BJ (cell line): ENCODE measurements around the gene ATP11A. TPM values are rescaled to one million over a fixed set of nuclear protein-coding genes. Genes with fewer than 3 reads are reported as not detected.

ENCODE experiments used
- CTCF ChIA-PET: fragments of 350-600 bp; formaldehyde crosslinking; extraction: SDS; loops from one replicate; lab custom pipeline; 2021; ENCODE audit warnings: antibody characterized with exemption, inconsistent platforms; lab: Yijun Ruan, JAX
- POLR2A ChIA-PET: fragments of 300-600 bp; sonication (Branson Sonifier 250); formaldehyde crosslinking; extraction: SDS; loops from one replicate; lab custom pipeline; 2021; ENCODE audit warnings: antibody characterized with exemption; lab: Charles Lee
- DNase-seq: peaks from one replicate; pipeline ENCODE4 v3.0.0-alpha.2; 2011; ENCODE audit warnings: low read depth
- H3K27me3 ChIP-seq: 2 replicates; pipeline ENCODE4 v1.6.0; 2011; ENCODE audit warnings: low read length; ENCODE audit not compliant: control insufficient read depth, insufficient read depth
- H3K36me3 ChIP-seq: 2 replicates; pipeline ENCODE4 v1.5.1; 2011; ENCODE audit warnings: low read length; ENCODE audit not compliant: control insufficient read depth, insufficient read depth
- H3K4me3 ChIP-seq: 2 replicates; pipeline ENCODE4 v1.5.1; 2011; ENCODE audit warnings: low read depth, mild to moderate bottlenecking, control low read depth, low read length
- CTCF ChIP-seq: IDR thresholded peaks from 2 replicates; pipeline ENCODE4 v1.5.1; 2011; ENCODE audit warnings: low read depth, mild to moderate bottlenecking, control low read depth, inconsistent platforms, low read length, moderate library complexity; ENCODE audit not compliant: insufficient read depth
- polyA plus RNA-seq: library from polyadenylated mRNA; depleted of rRNA; stranded (reverse); fragments of >200 nt; gene quantifications from 2 replicates; pipeline ENCODE4 v1.2.3, GENCODE V29; 2011; rRNA removed

Gene ATP11A
- polyA plus RNA-seq, 1 experiment: 1.9 TPM

- CTCF ChIA-PET: no interaction called here
- H3K4me3 ChIP-seq: no peak overlapping the region
- POLR2A ChIA-PET: no interaction called here
- H3K27me3 ChIP-seq: peaks cover 15% of the 10 kb centered on the region
- no peak for TF ChIP-seq CTCF
- no peaks in the 10 kb centered on the region for H3K36me3 ChIP-seq
- no peak for DNase-seq
Observed at GRCh38 chr13:112933649-112934048, 243.8 kb downstream of the ATP11A start.

- POLR2A ChIA-PET: no interaction called here
- peaks cover 12% of the 10 kb centered on the region for H3K27me3 ChIP-seq
- no peak for TF ChIP-seq CTCF
- no peaks in the 10 kb centered on the region for H3K36me3 ChIP-seq
- CTCF ChIA-PET: interaction anchor here (4.6 kb wide), 1 partner anchor 96 kb away, joined by 16 read pairs; no protein-coding TSS in a partner anchor
- no peak for DNase-seq
- H3K4me3 ChIP-seq: no peak overlapping the region
Observed at GRCh38 chr13:112934078-112934477, 244.2 kb downstream of the ATP11A start.

Other genes with a start within 250 kb of the ATP11A start
- 11.2 and 15.7 TPM in 2 replicates for gene TUBGCP3, start 101.9 kb upstream of the ATP11A start, polyA plus RNA-seq